K562 (cell line): ENCODE measurements around the gene DMAC2. TPM values are rescaled to one million over a fixed set of nuclear protein-coding genes. Genes with fewer than 3 reads are reported as not detected.

Source experiments
- HNRNPL ChIP-seq: fragments of 200-400 bp; formaldehyde crosslinking; IDR thresholded peaks from 2 replicates; pipeline ENCODE4 v1.6.1; 2017; ENCODE audit warnings: low read depth, mild to moderate bottlenecking, low read length
- PTBP1 ChIP-seq: fragments of 200-400 bp; formaldehyde crosslinking; IDR thresholded peaks from 2 replicates; pipeline ENCODE4 v1.6.1; 2017; ENCODE audit warnings: low read depth, low read length
- TAF7 ChIP-seq: fragments of 450-650 bp; IDR thresholded peaks from 2 replicates; pipeline ENCODE4 v1.6.1; 2016; ENCODE audit warnings: missing genetic modification characterization, missing compliant biosample characterization
- polyA plus RNA-seq, 8 experiments: library from polyadenylated mRNA; depleted of rRNA in 4 of 8; stranded (reverse) in 5 of 8; unstranded in 3 of 8; fragments of >200 nt; fragmentation: Nextera tagmentation in 2 of 8; fragmentation: Illumina TruSeq in 1 of 8; extraction: Ambion mirVana in 2 of 8; extraction: Trizol in 1 of 8; gene quantifications; 2 replicates each; pipeline versions ENCODE4 v1.2.1 to v1.2.3, GENCODE V29; 2011 to 2014; ENCODE audit warnings: inconsistent platforms in 1 of 8, missing spikeins in 1 of 8
- total RNA-seq, 7 experiments: library from RNA; depleted of rRNA in 6 of 7; stranded (reverse); fragments of >200 nt in 6 of 7; fragmentation: Illumina TruSeq in 2 of 7; extraction: Trizol in 2 of 7; gene quantifications; 2 replicates each; pipeline versions ENCODE4 v1.2.1 to v1.2.3, GENCODE V29; 2011 to 2021; ENCODE audit warnings: low replicate concordance in 1 of 7
- TF ChIP-seq, protein P1 (sequence below): sonication (generic); formaldehyde crosslinking; IDR thresholded peaks from 2 replicates; pipeline ENCODE4 v1.8.0; 2023; ENCODE audit warnings: mild to moderate bottlenecking, missing genetic modification reagents
- TF ChIP-seq, protein P2 (sequence below): sonication (generic); formaldehyde crosslinking; IDR thresholded peaks from 2 replicates; pipeline ENCODE4 v1.8.0; 2022; ENCODE audit warnings: mild to moderate bottlenecking, missing genetic modification reagents
- TF ChIP-seq, protein P3 (sequence below): fragments of 450-650 bp; formaldehyde crosslinking; IDR thresholded peaks from 2 replicates; pipeline ENCODE4 v1.4.0; 2020; ENCODE audit warnings: mild to moderate bottlenecking
- TF ChIP-seq, protein P4 (sequence below), 2 experiments: fragments of 450-650 bp; formaldehyde crosslinking in 1 of 2; IDR thresholded peaks; 2 replicates each; pipeline versions ENCODE4 v1.4.0 to v1.6.1; 2014 to 2020; ENCODE audit warnings: mild to moderate bottlenecking in 2 of 2, borderline replicate concordance in 1 of 2, low read depth in 1 of 2
- TF ChIP-seq, protein P5 (sequence below): fragments of 250-450 bp; sonication (Bioruptor Pico); IDR thresholded peaks from 2 replicates; pipeline ENCODE4 v1.8.0; 2022; ENCODE audit warnings: inconsistent platforms, mild to moderate bottlenecking, moderate library complexity, borderline replicate concordance
- TF ChIP-seq, protein P6 (sequence below), 2 experiments: IDR thresholded peaks; 2 replicates each; pipeline ENCODE4 v1.6.1; 2012; ENCODE audit warnings: improper control_type of control experiment in 2 of 2, low read depth in 2 of 2, low read length in 2 of 2, borderline replicate concordance in 1 of 2

Gene DMAC2
- total and polyA plus RNA-seq, 9 of the 15 experiments (the other 6 are each of a cell fraction or from before 2014, with no cell fraction given), result 12.9 to 61.2 (median 43.1) TPM

DNA sequence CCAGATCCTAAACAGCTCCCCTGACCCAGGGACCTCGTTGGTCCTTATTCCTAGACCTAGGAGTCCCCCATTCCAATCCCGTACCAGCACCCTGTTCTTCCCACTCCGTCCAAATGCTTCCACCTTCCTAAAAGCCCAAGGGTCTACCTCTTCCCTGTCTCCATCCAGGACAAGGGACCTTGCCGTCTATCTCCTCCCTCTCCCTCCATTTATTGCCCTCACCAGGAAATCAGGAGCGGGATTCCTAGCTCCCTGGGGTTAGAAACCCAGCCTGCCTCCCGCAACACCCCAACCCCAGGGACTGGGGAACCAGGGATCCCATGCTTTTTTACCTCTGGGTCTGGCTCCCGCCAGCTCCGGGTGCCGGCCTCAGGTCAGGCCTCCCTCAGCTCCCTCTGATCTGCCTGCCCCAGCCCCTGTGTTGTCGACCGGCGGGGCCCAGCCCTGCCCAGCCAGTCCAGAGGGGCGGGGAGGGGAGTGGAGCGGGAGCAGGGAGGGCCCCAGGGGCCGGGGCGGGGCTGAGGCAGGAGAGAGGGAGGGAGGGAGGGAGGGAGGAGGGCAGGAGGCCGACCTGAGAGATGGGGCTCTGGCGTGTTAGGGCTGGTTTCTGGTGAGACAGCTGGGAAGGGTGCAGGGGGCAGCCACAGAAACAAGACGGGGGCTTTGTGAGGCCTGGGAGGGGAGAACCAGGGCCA is 12.6 kb downstream of the DMAC2 start, which contains the start of gene B3GNT8 (continued):
- TF ChIP-seq TAF7 (no peak), PTBP1 (no peak), HNRNPL (no peak)
- TF ChIP-seq, protein P1, sequence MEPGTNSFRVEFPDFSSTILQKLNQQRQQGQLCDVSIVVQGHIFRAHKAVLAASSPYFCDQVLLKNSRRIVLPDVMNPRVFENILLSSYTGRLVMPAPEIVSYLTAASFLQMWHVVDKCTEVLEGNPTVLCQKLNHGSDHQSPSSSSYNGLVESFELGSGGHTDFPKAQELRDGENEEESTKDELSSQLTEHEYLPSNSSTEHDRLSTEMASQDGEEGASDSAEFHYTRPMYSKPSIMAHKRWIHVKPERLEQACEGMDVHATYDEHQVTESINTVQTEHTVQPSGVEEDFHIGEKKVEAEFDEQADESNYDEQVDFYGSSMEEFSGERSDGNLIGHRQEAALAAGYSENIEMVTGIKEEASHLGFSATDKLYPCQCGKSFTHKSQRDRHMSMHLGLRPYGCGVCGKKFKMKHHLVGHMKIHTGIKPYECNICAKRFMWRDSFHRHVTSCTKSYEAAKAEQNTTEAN (CRISPR knock-in tag), result no peak
- TF ChIP-seq, protein P2, sequence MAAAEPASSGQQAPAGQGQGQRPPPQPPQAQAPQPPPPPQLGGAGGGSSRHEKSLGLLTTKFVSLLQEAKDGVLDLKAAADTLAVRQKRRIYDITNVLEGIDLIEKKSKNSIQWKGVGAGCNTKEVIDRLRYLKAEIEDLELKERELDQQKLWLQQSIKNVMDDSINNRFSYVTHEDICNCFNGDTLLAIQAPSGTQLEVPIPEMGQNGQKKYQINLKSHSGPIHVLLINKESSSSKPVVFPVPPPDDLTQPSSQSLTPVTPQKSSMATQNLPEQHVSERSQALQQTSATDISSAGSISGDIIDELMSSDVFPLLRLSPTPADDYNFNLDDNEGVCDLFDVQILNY (CRISPR knock-in tag), result no peak
- TF ChIP-seq, protein P3, sequence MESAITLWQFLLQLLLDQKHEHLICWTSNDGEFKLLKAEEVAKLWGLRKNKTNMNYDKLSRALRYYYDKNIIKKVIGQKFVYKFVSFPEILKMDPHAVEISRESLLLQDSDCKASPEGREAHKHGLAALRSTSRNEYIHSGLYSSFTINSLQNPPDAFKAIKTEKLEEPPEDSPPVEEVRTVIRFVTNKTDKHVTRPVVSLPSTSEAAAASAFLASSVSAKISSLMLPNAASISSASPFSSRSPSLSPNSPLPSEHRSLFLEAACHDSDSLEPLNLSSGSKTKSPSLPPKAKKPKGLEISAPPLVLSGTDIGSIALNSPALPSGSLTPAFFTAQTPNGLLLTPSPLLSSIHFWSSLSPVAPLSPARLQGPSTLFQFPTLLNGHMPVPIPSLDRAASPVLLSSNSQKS, result no peak
- TF ChIP-seq, protein P4, sequence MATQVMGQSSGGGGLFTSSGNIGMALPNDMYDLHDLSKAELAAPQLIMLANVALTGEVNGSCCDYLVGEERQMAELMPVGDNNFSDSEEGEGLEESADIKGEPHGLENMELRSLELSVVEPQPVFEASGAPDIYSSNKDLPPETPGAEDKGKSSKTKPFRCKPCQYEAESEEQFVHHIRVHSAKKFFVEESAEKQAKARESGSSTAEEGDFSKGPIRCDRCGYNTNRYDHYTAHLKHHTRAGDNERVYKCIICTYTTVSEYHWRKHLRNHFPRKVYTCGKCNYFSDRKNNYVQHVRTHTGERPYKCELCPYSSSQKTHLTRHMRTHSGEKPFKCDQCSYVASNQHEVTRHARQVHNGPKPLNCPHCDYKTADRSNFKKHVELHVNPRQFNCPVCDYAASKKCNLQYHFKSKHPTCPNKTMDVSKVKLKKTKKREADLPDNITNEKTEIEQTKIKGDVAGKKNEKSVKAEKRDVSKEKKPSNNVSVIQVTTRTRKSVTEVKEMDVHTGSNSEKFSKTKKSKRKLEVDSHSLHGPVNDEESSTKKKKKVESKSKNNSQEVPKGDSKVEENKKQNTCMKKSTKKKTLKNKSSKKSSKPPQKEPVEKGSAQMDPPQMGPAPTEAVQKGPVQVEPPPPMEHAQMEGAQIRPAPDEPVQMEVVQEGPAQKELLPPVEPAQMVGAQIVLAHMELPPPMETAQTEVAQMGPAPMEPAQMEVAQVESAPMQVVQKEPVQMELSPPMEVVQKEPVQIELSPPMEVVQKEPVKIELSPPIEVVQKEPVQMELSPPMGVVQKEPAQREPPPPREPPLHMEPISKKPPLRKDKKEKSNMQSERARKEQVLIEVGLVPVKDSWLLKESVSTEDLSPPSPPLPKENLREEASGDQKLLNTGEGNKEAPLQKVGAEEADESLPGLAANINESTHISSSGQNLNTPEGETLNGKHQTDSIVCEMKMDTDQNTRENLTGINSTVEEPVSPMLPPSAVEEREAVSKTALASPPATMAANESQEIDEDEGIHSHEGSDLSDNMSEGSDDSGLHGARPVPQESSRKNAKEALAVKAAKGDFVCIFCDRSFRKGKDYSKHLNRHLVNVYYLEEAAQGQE (IDR thresholded peaks at IDR 0.05; ENCODE audit: borderline replicate concordance), result peak; percentile 69
- TF ChIP-seq, protein P4 (CRISPR knock-in tag; IDR thresholded peaks at IDR 0.05; ENCODE audit: low read depth), result no peak
- TF ChIP-seq, protein P5, sequence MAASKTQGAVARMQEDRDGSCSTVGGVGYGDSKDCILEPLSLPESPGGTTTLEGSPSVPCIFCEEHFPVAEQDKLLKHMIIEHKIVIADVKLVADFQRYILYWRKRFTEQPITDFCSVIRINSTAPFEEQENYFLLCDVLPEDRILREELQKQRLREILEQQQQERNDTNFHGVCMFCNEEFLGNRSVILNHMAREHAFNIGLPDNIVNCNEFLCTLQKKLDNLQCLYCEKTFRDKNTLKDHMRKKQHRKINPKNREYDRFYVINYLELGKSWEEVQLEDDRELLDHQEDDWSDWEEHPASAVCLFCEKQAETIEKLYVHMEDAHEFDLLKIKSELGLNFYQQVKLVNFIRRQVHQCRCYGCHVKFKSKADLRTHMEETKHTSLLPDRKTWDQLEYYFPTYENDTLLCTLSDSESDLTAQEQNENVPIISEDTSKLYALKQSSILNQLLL (CRISPR knock-in tag), result no peak
- TF ChIP-seq, protein P6, sequence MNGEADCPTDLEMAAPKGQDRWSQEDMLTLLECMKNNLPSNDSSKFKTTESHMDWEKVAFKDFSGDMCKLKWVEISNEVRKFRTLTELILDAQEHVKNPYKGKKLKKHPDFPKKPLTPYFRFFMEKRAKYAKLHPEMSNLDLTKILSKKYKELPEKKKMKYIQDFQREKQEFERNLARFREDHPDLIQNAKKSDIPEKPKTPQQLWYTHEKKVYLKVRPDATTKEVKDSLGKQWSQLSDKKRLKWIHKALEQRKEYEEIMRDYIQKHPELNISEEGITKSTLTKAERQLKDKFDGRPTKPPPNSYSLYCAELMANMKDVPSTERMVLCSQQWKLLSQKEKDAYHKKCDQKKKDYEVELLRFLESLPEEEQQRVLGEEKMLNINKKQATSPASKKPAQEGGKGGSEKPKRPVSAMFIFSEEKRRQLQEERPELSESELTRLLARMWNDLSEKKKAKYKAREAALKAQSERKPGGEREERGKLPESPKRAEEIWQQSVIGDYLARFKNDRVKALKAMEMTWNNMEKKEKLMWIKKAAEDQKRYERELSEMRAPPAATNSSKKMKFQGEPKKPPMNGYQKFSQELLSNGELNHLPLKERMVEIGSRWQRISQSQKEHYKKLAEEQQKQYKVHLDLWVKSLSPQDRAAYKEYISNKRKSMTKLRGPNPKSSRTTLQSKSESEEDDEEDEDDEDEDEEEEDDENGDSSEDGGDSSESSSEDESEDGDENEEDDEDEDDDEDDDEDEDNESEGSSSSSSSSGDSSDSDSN (IDR thresholded peaks at IDR 0.05; ENCODE audit: borderline replicate concordance in 1 of 2, low read depth in 2 of 2, low read length in 2 of 2), result peak; percentile 40 to 65; a peak in 1 of 4 replicates
